H1 (cell line): ENCODE results near the gene ACSF3. TPM values are rescaled to one million over a fixed set of nuclear protein-coding genes. Genes with fewer than 3 reads are reported as not detected.

Source experiments
- CTCF ChIA-PET: fragments of 300-600 bp; sonication (Branson Sonifier 250); formaldehyde crosslinking; loops from one replicate; lab custom pipeline; 2021; ENCODE audit not compliant: partially characterized antibody; lab: Charles Lee
- POLR2A ChIA-PET: fragments of 300-600 bp; sonication (Branson Sonifier 250); formaldehyde crosslinking; loops from one replicate; lab custom pipeline; 2021; ENCODE audit warnings: inconsistent platforms; ENCODE audit not compliant: partially characterized antibody; lab: Charles Lee
- DNase-seq, 2 experiments: peaks; one replicate each; pipeline versions ENCODE4 v3.0.0 to v3.0.0-alpha.2; 2010 to 2022; ENCODE audit warnings: low spot score in 2 of 2, low read depth in 1 of 2, mixed read lengths in 1 of 2
- FAIRE-seq: peaks from 2 replicates; lab custom pipeline; 2011; peaks lifted over from hg19 to GRCh38; lab: Jason Lieb, UNC
- H2AFZ ChIP-seq: 2 replicates; pipeline ENCODE4 v1.8.1; 2012; ENCODE audit warnings: low read length, inconsistent platforms
- H2AK5ac ChIP-seq: 2 replicates; pipeline ENCODE4 v1.6.1; 2013; ENCODE audit warnings: low read depth, low read length
- H2BK120ac ChIP-seq: replicated peaks from 2 replicates; pipeline ENCODE3; 2013; ENCODE audit warnings: low read depth, low read length, inconsistent platforms
- H2BK12ac ChIP-seq: 2 replicates; pipeline ENCODE4 v1.6.1; 2013; ENCODE audit warnings: low read depth, low read length
- H2BK15ac ChIP-seq: 2 replicates; pipeline ENCODE4 v1.6.1; 2013; ENCODE audit warnings: low read length
- H2BK20ac ChIP-seq: 2 replicates; pipeline ENCODE4 v1.6.1; 2013; ENCODE audit warnings: low read length
- H2BK5ac ChIP-seq: 2 replicates; pipeline ENCODE4 v1.6.1; 2013; ENCODE audit warnings: low read depth, low read length
- H3K14ac ChIP-seq: 2 replicates; pipeline ENCODE4 v1.6.1; 2013; ENCODE audit warnings: inconsistent platforms; ENCODE audit not compliant: insufficient read length
- H3K18ac ChIP-seq: 2 replicates; pipeline ENCODE4 v1.6.1; 2013; ENCODE audit warnings: low read length; ENCODE audit errors: extremely low read depth
- H3K23ac ChIP-seq: 2 replicates; pipeline ENCODE4 v1.6.1; 2013; ENCODE audit warnings: inconsistent platforms; ENCODE audit not compliant: insufficient read length
- H3K23me2 ChIP-seq: 2 replicates; pipeline ENCODE4 v1.6.1; 2013; ENCODE audit warnings: low read depth, low read length
- H3K27ac ChIP-seq: 2 replicates; pipeline ENCODE4 v1.6.1; 2011; ENCODE audit warnings: low read depth, low read length, inconsistent platforms
- H3K27me3 ChIP-seq, 4 experiments: replicated peaks in 1 of 4; 1 replicate in 1 of 4; 2 replicates in 3 of 4; pipeline versions ENCODE4 v1.6.1 to v1.8.1; 2011 to 2013; ENCODE audit warnings: low read length in 3 of 4, mild to moderate bottlenecking in 3 of 4, inconsistent platforms in 2 of 4, mixed read lengths in 2 of 4, moderate library complexity in 1 of 4; ENCODE audit not compliant: control insufficient read depth in 3 of 4, insufficient read depth in 3 of 4; ENCODE audit errors: extremely low read depth in 1 of 4
- H3K36me3 ChIP-seq, 4 experiments: 2 replicates each; pipeline versions ENCODE4 v1.6.1 to v1.8.1; 2011 to 2013; ENCODE audit warnings: mild to moderate bottlenecking in 4 of 4, low read length in 3 of 4, moderate library complexity in 2 of 4, control low read depth in 1 of 4, inconsistent platforms in 1 of 4; ENCODE audit not compliant: insufficient read depth in 4 of 4, control insufficient read depth in 2 of 4
- H3K4ac ChIP-seq: replicated peaks from 2 replicates; pipeline ENCODE3; 2013; ENCODE audit warnings: low read length, low read depth, mixed read lengths, inconsistent platforms; ENCODE audit not compliant: insufficient read length
- H3K4me1 ChIP-seq, 4 experiments: replicated peaks in 1 of 4; 1 replicate in 1 of 4; 2 replicates in 3 of 4; pipeline versions ENCODE4 v1.6.1 to v1.8.1; 2011 to 2013; ENCODE audit warnings: low read length in 3 of 4, inconsistent platforms in 2 of 4, mixed read lengths in 1 of 4; ENCODE audit not compliant: insufficient read depth in 4 of 4, control insufficient read depth in 3 of 4
- H3K4me2 ChIP-seq, 2 experiments: 2 replicates each; pipeline versions ENCODE4 v1.6.1 to v1.8.1; 2011 to 2013; ENCODE audit warnings: low read depth in 2 of 2, low read length in 2 of 2, control low read depth in 1 of 2, inconsistent platforms in 1 of 2, mild to moderate bottlenecking in 1 of 2; ENCODE audit not compliant: insufficient read depth in 1 of 2
- H3K4me3 ChIP-seq, 4 experiments: fragments of 200-600, 300-600 bp in 1 of 4; sonication (generic), shearing (Covaris generic), sonication (Bioruptor Twin) in 1 of 4; 2 replicates each; pipeline versions ENCODE4 v1.5.1 to v1.8.1; 2011 to 2016; ENCODE audit warnings: low read length in 4 of 4, low read depth in 3 of 4, control low read depth in 2 of 4, inconsistent platforms in 2 of 4, mild to moderate bottlenecking in 2 of 4, mixed read lengths in 1 of 4, moderate library complexity in 1 of 4; ENCODE audit not compliant: insufficient read depth in 2 of 4; ENCODE audit errors: extremely low read depth in 1 of 4
- H3K56ac ChIP-seq: replicated peaks from 2 replicates; pipeline ENCODE3; 2013; ENCODE audit warnings: low read depth, mild to moderate bottlenecking, mixed read lengths, low read length, inconsistent platforms; ENCODE audit not compliant: insufficient read length
- H3K79me1 ChIP-seq: 2 replicates; pipeline ENCODE4 v1.6.1; 2013; ENCODE audit warnings: low read depth, low read length, control low read depth
- H3K79me2 ChIP-seq, 2 experiments: 2 replicates each; pipeline versions ENCODE4 v1.6.1 to v1.8.1; 2012 to 2013; ENCODE audit warnings: low read length in 2 of 2, mild to moderate bottlenecking in 2 of 2, inconsistent platforms in 1 of 2; ENCODE audit not compliant: insufficient read depth in 2 of 2, control insufficient read depth in 1 of 2
- H3K9ac ChIP-seq, 4 experiments: replicated peaks in 1 of 4; 1 replicate in 1 of 4; 2 replicates in 3 of 4; pipeline versions ENCODE4 v1.6.1 to v1.8.1; 2011 to 2013; ENCODE audit warnings: low read depth in 3 of 4, low read length in 3 of 4, control low read depth in 2 of 4, mild to moderate bottlenecking in 2 of 4, moderate library complexity in 2 of 4, inconsistent platforms in 1 of 4; ENCODE audit errors: extremely low read depth in 1 of 4
- H3K9me3 ChIP-seq, 2 experiments: 2 replicates each; pipeline versions ENCODE4 v1.6.1 to v1.8.1; 2012 to 2013; ENCODE audit warnings: mild to moderate bottlenecking in 2 of 2, moderate library complexity in 2 of 2, control low read depth in 1 of 2, inconsistent platforms in 1 of 2, low read depth in 1 of 2, low read length in 1 of 2, mixed read lengths in 1 of 2; ENCODE audit not compliant: insufficient read depth in 2 of 2
- H4K20me1 ChIP-seq, 2 experiments: replicated peaks in 1 of 2; 2 replicates each; pipeline versions ENCODE3 to v1.8.1; 2011 to 2013; ENCODE audit warnings: inconsistent platforms in 2 of 2, low read length in 2 of 2, mild to moderate bottlenecking in 1 of 2; ENCODE audit not compliant: insufficient read depth in 2 of 2, control insufficient read depth in 1 of 2
- H4K5ac ChIP-seq: 2 replicates; pipeline ENCODE4 v1.6.1; 2013; ENCODE audit warnings: low read length, low read depth, mixed read lengths, inconsistent platforms; ENCODE audit not compliant: insufficient read length
- H4K8ac ChIP-seq: 2 replicates; pipeline ENCODE4 v1.8.0; 2013; ENCODE audit warnings: mild to moderate bottlenecking, moderate library complexity, low read length, inconsistent platforms; ENCODE audit not compliant: insufficient read depth; ENCODE audit errors: extremely low read depth
- H4K91ac ChIP-seq: replicated peaks from 2 replicates; pipeline ENCODE3; 2013; ENCODE audit warnings: low read length, mixed read lengths, inconsistent platforms; ENCODE audit not compliant: insufficient read length
- ATF2 ChIP-seq: IDR thresholded peaks from 2 replicates; pipeline ENCODE4 v1.6.1; 2012; ENCODE audit warnings: low read length, inconsistent platforms
- BACH1 ChIP-seq: IDR thresholded peaks from 2 replicates; pipeline ENCODE4 v1.6.1; 2012; ENCODE audit warnings: low read length, improper control_type of control experiment
- BCL11A ChIP-seq, 2 experiments: IDR thresholded peaks; one replicate each; pipeline ENCODE4 v1.6.1; 2011; ENCODE audit warnings: low read depth in 2 of 2, low read length in 2 of 2, mild to moderate bottlenecking in 2 of 2
- BRCA1 ChIP-seq: IDR thresholded peaks from 2 replicates; pipeline ENCODE4 v1.6.1; 2012; ENCODE audit warnings: low read depth, low read length, improper control_type of control experiment
- EGR1 ChIP-seq: IDR thresholded peaks from 2 replicates; pipeline ENCODE4 v1.6.1; 2011; ENCODE audit warnings: low read depth, low read length, borderline replicate concordance
- EP300 ChIP-seq, 2 experiments: IDR thresholded peaks; 1 replicate in 1 of 2; 2 replicates in 1 of 2; pipeline ENCODE4 v1.6.1; 2011 to 2012; ENCODE audit warnings: low read depth in 2 of 2, low read length in 2 of 2, mild to moderate bottlenecking in 2 of 2, borderline replicate concordance in 1 of 2, inconsistent platforms in 1 of 2, moderate library complexity in 1 of 2
- EZH2 ChIP-seq: fragments of 200-600 bp; sonication (generic); IDR thresholded peaks from 2 replicates; pipeline ENCODE4 v1.7.1; 2012; ENCODE audit warnings: low read depth, mild to moderate bottlenecking, moderate library complexity, low read length, inconsistent platforms; ENCODE audit not compliant: severe bottlenecking
- MAX ChIP-seq: IDR thresholded peaks from 2 replicates; pipeline ENCODE4 v1.6.1; 2012; ENCODE audit warnings: inconsistent platforms
- RFX5 ChIP-seq: IDR thresholded peaks from 2 replicates; pipeline ENCODE4 v1.6.1; 2011; ENCODE audit warnings: low read depth, low read length, improper control_type of control experiment, borderline replicate concordance
- SAP30 ChIP-seq: fragments of 300-600 bp; sonication (generic); IDR thresholded peaks from 2 replicates; pipeline ENCODE4 v1.7.1; 2012; ENCODE audit warnings: low read length, moderate library complexity, mild to moderate bottlenecking, inconsistent platforms; ENCODE audit not compliant: insufficient read depth, insufficient replicate concordance
- SRF ChIP-seq: IDR thresholded peaks from 2 replicates; pipeline ENCODE4 v1.6.1; 2011; ENCODE audit warnings: mild to moderate bottlenecking, low read depth, low read length, moderate library complexity
- WGBS, 2 experiments: shearing (Covaris generic) in 1 of 2; methylation state at CpG; one replicate each; pipeline versions ENCODE4 v1.1.6 to v1.1.7; 2013 to 2015; ENCODE audit warnings: low lambda C conversion rate in 2 of 2, mixed read lengths in 2 of 2, inconsistent platforms in 1 of 2, low coverage in 1 of 2, missing lambda C conversion rate in 1 of 2; ENCODE audit not compliant: insufficient replicate concordance in 2 of 2, insufficient coverage in 1 of 2, insufficient read length in 1 of 2; ENCODE audit errors: extremely low coverage in 1 of 2, missing lambda C conversion rate in 1 of 2; 5-methylcytosine and 5-hydroxymethylcytosine counted together
- polyA plus RNA-seq, 7 experiments: library from polyadenylated mRNA; depleted of rRNA in 3 of 7; stranded (reverse) in 5 of 7; unstranded in 2 of 7; fragments of >200 nt in 5 of 7; fragments of 200-250 nt in 2 of 7; gene quantifications; 1 replicate in 5 of 7; 2 replicates in 1 of 7; 4 replicates in 1 of 7; pipeline versions ENCODE4 v1.2.1 to v1.2.3, GENCODE V29; 2011 to 2013; ENCODE audit warnings: missing spikeins in 2 of 7, mixed read lengths in 2 of 7
- total RNA-seq: library from RNA; stranded (reverse); fragmentation: NEBNext Ultra II Directional; extraction: Animal tissue kit (Norgen Biotek cat#: 25700); gene quantifications from 2 replicates; pipeline ENCODE4 v1.2.1, GENCODE V29; 2021

ACSF3 gene
- total and polyA plus RNA-seq, 2 of the 8 experiments (the other 6 are each of a cell fraction or from before 2014, with no cell fraction given), result 15.6 to 22.9 TPM

- Histone ChIP-seq H2AFZ (no peak overlapping the region), H2AK5ac (no peak overlapping the region), H2BK20ac (no peak overlapping the region), H3K36me3 (no peaks in the 10 kb centered on the region), H4K20me1 (peaks cover 0 to 2% of the 10 kb centered on the region in 2 experiments), H2BK120ac (no peak overlapping the region), H2BK12ac (no peak overlapping the region), H3K4me3 (no peak overlapping the region), H3K23ac (no peak overlapping the region), H2BK5ac (no peak overlapping the region), H3K27ac (no peak overlapping the region), H3K4me2 (no peak overlapping the region), H3K18ac (no peak overlapping the region), H3K4ac (no peak overlapping the region), H3K23me2 (no peaks in the 10 kb centered on the region; the same call in 1 of the 2 replicates), H3K4me1 (peaks cover 0 to 16% (median 11%) of the 10 kb centered on the region in 4 experiments; a peak in 6 of 7 replicates), H4K91ac (no peak overlapping the region), H3K9ac (no peak overlapping the region), H3K79me2 (no peaks in the 10 kb centered on the region), H4K8ac (no peak overlapping the region), H3K27me3 (peaks cover 0 to 4% (median under 1%) of the 10 kb centered on the region in 4 experiments; a peak in 3 of 7 replicates), H2BK15ac (no peak overlapping the region), H4K5ac (no peak overlapping the region), H3K79me1 (no peaks in the 10 kb centered on the region), H3K14ac (no peak overlapping the region), H3K56ac (no peak overlapping the region), H3K9me3 (no peaks in the 10 kb centered on the region)
- ChIA-PET CTCF (interaction anchor here (1.4 to 2.0 kb wide), 2 partner anchors 9 to 24 kb away, joined by 4 read pairs; partner anchors contain the start of gene SLC22A31), POLR2A (interaction anchor here (0.7 to 1.4 kb wide), 3 partner anchors 11 to 24 kb away, joined by 3 read pairs; no protein-coding TSS in a partner anchor)
- WGBS, 2 experiments, result 90% methylated on average over 12 of the region's 27 CpGs; no CpG with 5 or more reads in 1 of the 2 experiments
- DNase-seq, result peak in 1 of 2 experiments; percentile 46
- FAIRE-seq, result no peak
- TF ChIP-seq SRF, result no peak
- TF ChIP-seq RFX5, result no peak
- no peak for TF ChIP-seq SAP30
- no peak for TF ChIP-seq BRCA1
- TF ChIP-seq EGR1, result no peak
- no peak for TF ChIP-seq EP300 (IDR thresholded peaks at IDR 0.05; ENCODE audit: borderline replicate concordance in 1 of 2, low read depth in 2 of 2, low read length in 2 of 2)
- no peak for TF ChIP-seq MAX
- TF ChIP-seq BCL11A (IDR thresholded peaks at IDR 0.05; ENCODE audit: low read depth in 2 of 2, low read length in 2 of 2), result no peak
- no peak for TF ChIP-seq EZH2
- no peak for TF ChIP-seq BACH1
- TF ChIP-seq ATF2, result no peak
Observed at GRCh38 chr16:89176147-89176690, 82.6 kb downstream of the ACSF3 start.
